Neural progenitor cell (in vitro differentiated cells): ENCODE results near the gene DYNC1I2. TPM values are rescaled to one million over a fixed set of nuclear protein-coding genes. Genes with fewer than 3 reads are reported as not detected.
"Not testable (repeated sequence)": the region's sequence is repeated elsewhere in the genome, so short reads cannot be mapped to it uniquely, and the experiment has no call there.

Source experiments
- DNase-seq: peaks from one replicate; pipeline ENCODE4 v3.0.0-alpha.2; 2016; ENCODE audit warnings: low spot score
- H2AFZ ChIP-seq: fragments of 200-600 bp; sonication (generic); replicated peaks from 2 replicates; pipeline ENCODE4 v1.6.1; 2016; ENCODE audit warnings: antibody characterized with exemption
- H3F3A ChIP-seq: fragments of 200-600 bp; sonication (generic); 2 replicates; pipeline ENCODE4 v1.6.1; 2016; ENCODE audit warnings: antibody characterized with exemption, low read depth
- H3K27ac ChIP-seq: fragments of 200-600 bp; sonication (generic); 2 replicates; pipeline ENCODE4 v1.5.1; 2016; ENCODE audit warnings: mild to moderate bottlenecking
- H3K27me3 ChIP-seq: fragments of 200-600 bp; sonication (generic); 2 replicates; pipeline ENCODE4 v1.6.1; 2016; ENCODE audit warnings: mild to moderate bottlenecking, moderate library complexity
- H3K36me3 ChIP-seq: fragments of 200-600 bp; sonication (generic); 2 replicates; pipeline ENCODE4 v1.5.1; 2016
- H3K4me1 ChIP-seq: fragments of 200-600 bp; sonication (generic); 2 replicates; pipeline ENCODE4 v1.6.1; 2016; ENCODE audit warnings: mixed run types
- H3K4me2 ChIP-seq: fragments of 200-600 bp; sonication (generic); 2 replicates; pipeline ENCODE4 v1.6.1; 2016
- H3K4me3 ChIP-seq: fragments of 200-600 bp; sonication (generic); 2 replicates; pipeline ENCODE4 v1.5.1; 2016
- H3K79me2 ChIP-seq: fragments of 200-600 bp; sonication (generic); 2 replicates; pipeline ENCODE4 v1.6.1; 2016; ENCODE audit warnings: low read depth
- H3K9ac ChIP-seq: fragments of 200-600 bp; sonication (generic); 2 replicates; pipeline ENCODE4 v1.6.1; 2016
- H3K9me3 ChIP-seq: fragments of 200-600 bp; sonication (generic); 2 replicates; pipeline ENCODE4 v1.5.1; 2016; ENCODE audit warnings: low read depth
- H4K20me1 ChIP-seq: fragments of 200-600 bp; sonication (generic); 2 replicates; pipeline ENCODE4 v1.6.1; 2016; ENCODE audit warnings: low read depth
- H3K27ac Mint-ChIP-seq: 3 replicates; pipeline ENCODE4 v1.8.0; 2021; ENCODE audit warnings: mixed read lengths
- H3K27me3 Mint-ChIP-seq: 2 replicates; pipeline ENCODE4 v1.8.0; 2022; ENCODE audit warnings: low read depth, mild to moderate bottlenecking, inconsistent platforms, moderate library complexity, mixed read lengths; ENCODE audit not compliant: insufficient read depth
- H3K36me3 Mint-ChIP-seq: 3 replicates; pipeline ENCODE4 v1.8.0; 2021; ENCODE audit warnings: mixed read lengths
- H3K4me1 Mint-ChIP-seq: 3 replicates; pipeline ENCODE4 v1.8.0; 2021; ENCODE audit warnings: mixed read lengths
- H3K4me3 Mint-ChIP-seq: 3 replicates; pipeline ENCODE4 v1.8.0; 2021; ENCODE audit warnings: mild to moderate bottlenecking, moderate library complexity, mixed read lengths
- H3K9me3 Mint-ChIP-seq: 3 replicates; pipeline ENCODE4 v1.8.0; 2020; ENCODE audit warnings: mixed read lengths
- EZH2 ChIP-seq: fragments of 200-600 bp; sonication (generic); IDR thresholded peaks from 2 replicates; pipeline ENCODE4 v1.6.1; 2017; ENCODE audit warnings: antibody characterized with exemption, mild to moderate bottlenecking, moderate library complexity
- EZH2phosphoT487 ChIP-seq: fragments of 200-600 bp; sonication (generic); IDR thresholded peaks from 2 replicates; pipeline ENCODE4 v1.6.1; 2017; ENCODE audit warnings: antibody characterized with exemption
- total RNA-seq: library from RNA; depleted of rRNA; stranded (reverse); fragments of >200 nt; gene quantifications from 2 replicates; pipeline ENCODE4 v1.2.3, GENCODE V29; 2015; ENCODE audit warnings: low replicate concordance
- TF ChIP-seq, protein P1 (sequence below): fragments of 200-600 bp; sonication (generic); IDR thresholded peaks from 2 replicates; pipeline ENCODE4 v1.5.1; 2017; ENCODE audit warnings: antibody characterized with exemption, mild to moderate bottlenecking

DYNC1I2 gene
- total RNA-seq, 1 donor from 2014 or later = 174 TPM

DNA sequence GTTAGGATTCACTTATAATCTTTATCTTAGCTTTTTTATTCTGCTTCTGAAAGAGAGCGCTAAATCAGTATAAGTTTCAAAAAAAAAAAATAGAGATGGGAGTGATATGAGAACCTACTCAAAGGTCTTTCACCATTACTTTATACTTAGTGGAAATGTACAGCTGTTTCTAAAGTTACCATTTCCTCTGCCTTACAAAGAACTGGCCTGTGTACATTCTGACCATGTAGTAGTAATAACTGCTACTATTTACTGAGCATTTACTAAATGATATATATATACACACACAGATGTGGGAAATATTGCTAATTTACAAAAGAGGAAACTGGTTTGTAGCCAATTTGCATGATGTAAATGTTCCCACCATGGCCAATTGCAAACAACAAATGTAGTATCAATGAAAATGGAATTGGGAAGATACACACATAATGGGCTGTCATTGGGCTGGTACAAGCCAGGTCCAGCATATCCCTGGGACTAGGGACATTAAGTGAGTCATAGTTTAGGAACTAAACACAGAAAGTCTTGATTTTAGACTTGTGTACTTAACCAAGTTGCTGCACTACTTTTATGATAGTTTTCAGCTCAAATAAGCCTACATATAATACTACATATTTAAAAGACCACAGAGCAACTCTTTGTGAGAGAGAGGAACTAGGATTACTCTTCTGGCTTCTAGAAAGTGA lies 67.1 kb downstream of the DYNC1I2 start:
- H3K27ac Mint-ChIP-seq = no peak overlapping the region

DNA sequence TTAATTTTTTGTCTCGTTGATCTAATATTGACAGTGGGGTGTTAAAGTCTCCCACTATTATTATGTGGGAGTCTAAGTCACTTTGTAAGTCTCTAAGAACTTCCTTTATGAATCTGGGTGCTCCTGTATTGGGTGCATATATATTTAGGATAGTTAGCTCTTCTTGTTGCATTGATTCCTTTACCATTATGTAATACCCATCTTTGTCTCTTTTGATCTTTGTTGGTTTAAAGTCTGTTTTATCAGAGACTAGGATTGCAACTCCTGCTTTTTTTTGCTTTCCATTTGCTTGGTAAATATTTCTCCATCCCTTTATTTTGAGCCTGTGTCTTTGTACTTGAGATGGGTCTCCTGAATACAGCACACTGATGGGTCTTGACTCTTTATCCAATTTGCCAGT lies 71.5 kb downstream of the DYNC1I2 start:
- not testable (repeated sequence) for H3F3A ChIP-seq, H3K4me2 ChIP-seq, DNase-seq, H3K9ac ChIP-seq, H2AFZ ChIP-seq, H3K4me1 Mint-ChIP-seq, H3K27ac Mint-ChIP-seq, H3K79me2 ChIP-seq, H3K4me3 Mint-ChIP-seq, H3K9me3 ChIP-seq, H3K27me3 ChIP-seq, H3K36me3 ChIP-seq, H4K20me1 ChIP-seq, H3K27me3 Mint-ChIP-seq, H3K27ac ChIP-seq, H3K4me3 ChIP-seq
- peaks cover 12% of the 10 kb centered on the region for H3K4me1 ChIP-seq
- peaks cover 17% of the 10 kb centered on the region for H3K9me3 Mint-ChIP-seq
- peaks cover 56% of the 10 kb centered on the region for H3K36me3 Mint-ChIP-seq

More for the DNA sequence above, 67.1 kb downstream of the DYNC1I2 start:
- H3K79me2 ChIP-seq = no peaks in the 10 kb centered on the region
- no peak overlapping the region for H3K4me2 ChIP-seq
- no peaks in the 10 kb centered on the region for H3K27me3 Mint-ChIP-seq
- H3K4me3 ChIP-seq = no peak overlapping the region
- H3K9me3 ChIP-seq = peaks cover 3% of the 10 kb centered on the region
- H3K4me1 Mint-ChIP-seq = no peaks in the 10 kb centered on the region
- TF ChIP-seq, protein P1, sequence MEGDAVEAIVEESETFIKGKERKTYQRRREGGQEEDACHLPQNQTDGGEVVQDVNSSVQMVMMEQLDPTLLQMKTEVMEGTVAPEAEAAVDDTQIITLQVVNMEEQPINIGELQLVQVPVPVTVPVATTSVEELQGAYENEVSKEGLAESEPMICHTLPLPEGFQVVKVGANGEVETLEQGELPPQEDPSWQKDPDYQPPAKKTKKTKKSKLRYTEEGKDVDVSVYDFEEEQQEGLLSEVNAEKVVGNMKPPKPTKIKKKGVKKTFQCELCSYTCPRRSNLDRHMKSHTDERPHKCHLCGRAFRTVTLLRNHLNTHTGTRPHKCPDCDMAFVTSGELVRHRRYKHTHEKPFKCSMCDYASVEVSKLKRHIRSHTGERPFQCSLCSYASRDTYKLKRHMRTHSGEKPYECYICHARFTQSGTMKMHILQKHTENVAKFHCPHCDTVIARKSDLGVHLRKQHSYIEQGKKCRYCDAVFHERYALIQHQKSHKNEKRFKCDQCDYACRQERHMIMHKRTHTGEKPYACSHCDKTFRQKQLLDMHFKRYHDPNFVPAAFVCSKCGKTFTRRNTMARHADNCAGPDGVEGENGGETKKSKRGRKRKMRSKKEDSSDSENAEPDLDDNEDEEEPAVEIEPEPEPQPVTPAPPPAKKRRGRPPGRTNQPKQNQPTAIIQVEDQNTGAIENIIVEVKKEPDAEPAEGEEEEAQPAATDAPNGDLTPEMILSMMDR = no peak
- TF ChIP-seq EZH2 (no peak), EZH2phosphoT487 (no peak)
- H3K9ac ChIP-seq = no peak overlapping the region
- DNase-seq = no peak
- H3K27me3 ChIP-seq = no peaks in the 10 kb centered on the region
- H3K4me3 Mint-ChIP-seq = no peak overlapping the region
- H2AFZ ChIP-seq = no peak overlapping the region
- H3K4me1 ChIP-seq = no peaks in the 10 kb centered on the region
- H3K36me3 ChIP-seq = no peaks in the 10 kb centered on the region
- no peaks in the 10 kb centered on the region for H4K20me1 ChIP-seq
- H3K36me3 Mint-ChIP-seq = peaks cover 37% of the 10 kb centered on the region
- H3F3A ChIP-seq = no peaks in the 10 kb centered on the region
- peaks cover 10% of the 10 kb centered on the region for H3K9me3 Mint-ChIP-seq
- H3K27ac ChIP-seq = no peak overlapping the region

DNA sequence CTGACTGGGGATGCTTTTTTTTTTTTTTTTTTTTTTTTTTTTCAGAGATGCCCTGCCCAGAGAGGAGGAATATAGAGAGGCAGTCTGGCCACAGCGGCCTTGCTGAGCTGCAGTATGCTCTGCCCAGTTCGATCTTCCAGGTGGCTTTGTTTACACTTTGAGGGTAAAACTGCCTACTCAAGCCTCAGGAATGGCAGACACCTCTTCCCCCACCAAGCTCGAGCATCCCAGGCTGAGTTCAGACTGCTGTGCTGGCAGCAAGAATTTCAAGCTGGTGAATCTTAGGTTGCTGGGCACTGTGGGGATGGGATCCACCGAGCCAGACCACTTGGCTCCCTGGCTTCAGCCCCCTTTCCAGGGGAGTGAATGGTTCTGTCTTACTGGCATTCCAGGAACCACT lies 73.9 kb downstream of the DYNC1I2 start:
- H3K36me3 ChIP-seq, H4K20me1 ChIP-seq, DNase-seq, H3F3A ChIP-seq, H3K27ac Mint-ChIP-seq, H3K4me1 Mint-ChIP-seq, H3K9ac ChIP-seq, H3K27me3 ChIP-seq, H3K4me3 ChIP-seq, H3K9me3 ChIP-seq, H3K4me2 ChIP-seq, H2AFZ ChIP-seq, H3K27me3 Mint-ChIP-seq, H3K79me2 ChIP-seq, H3K4me3 Mint-ChIP-seq, H3K27ac ChIP-seq: not testable (repeated sequence)
- peaks cover 17% of the 10 kb centered on the region for H3K9me3 Mint-ChIP-seq
- H3K36me3 Mint-ChIP-seq = peaks cover 47% of the 10 kb centered on the region
- H3K4me1 ChIP-seq = peaks cover 12% of the 10 kb centered on the region

DNA sequence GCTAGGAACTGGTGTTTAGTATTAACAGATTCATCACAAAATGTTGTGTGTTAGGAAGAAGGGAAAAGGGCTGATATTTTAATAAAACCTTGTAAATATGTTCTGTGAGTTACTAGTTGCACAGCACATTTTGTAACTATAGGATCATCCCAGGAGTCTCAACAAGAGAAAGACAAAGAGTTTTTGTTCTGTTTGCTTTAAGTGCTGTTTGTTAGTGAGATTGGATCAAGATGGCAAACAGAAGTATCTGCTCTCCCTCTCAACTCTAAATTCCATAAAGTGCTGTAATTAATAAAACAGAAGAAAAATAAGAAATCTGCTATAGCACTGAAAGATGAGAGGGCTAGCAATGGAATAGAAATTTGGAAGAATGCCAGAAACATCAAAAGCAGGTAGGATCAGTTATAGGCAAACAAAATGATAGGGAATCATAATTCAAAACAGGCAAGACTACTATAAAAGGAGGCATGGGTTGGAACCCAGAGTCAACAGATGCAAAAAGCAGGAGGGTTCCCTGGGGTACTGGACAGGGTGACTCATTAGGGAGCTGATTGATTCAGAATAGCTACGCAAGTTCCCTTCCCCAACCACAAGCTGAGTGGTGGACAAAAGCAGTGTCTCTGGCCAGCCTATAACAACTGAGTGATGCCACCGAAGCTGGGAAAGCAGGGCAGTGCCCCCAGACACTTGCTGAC lies 75.8 kb downstream of the DYNC1I2 start:
- H3K27me3 Mint-ChIP-seq = peaks cover 5% of the 10 kb centered on the region
- no peaks in the 10 kb centered on the region for H3K4me1 Mint-ChIP-seq
- no peak overlapping the region for H3K4me3 Mint-ChIP-seq
- no peaks in the 10 kb centered on the region for H3K79me2 ChIP-seq
- no peaks in the 10 kb centered on the region for H3K9me3 ChIP-seq
- H3K4me1 ChIP-seq = peaks cover 12% of the 10 kb centered on the region
- no peak overlapping the region for H3K27ac Mint-ChIP-seq
- no peak overlapping the region for H2AFZ ChIP-seq
- H3K9ac ChIP-seq = no peak overlapping the region
- no peak overlapping the region for H3K27ac ChIP-seq
- peaks cover 39% of the 10 kb centered on the region for H3K36me3 Mint-ChIP-seq
- H3K4me3 ChIP-seq = no peak overlapping the region
- H3F3A ChIP-seq = no peaks in the 10 kb centered on the region
- no peaks in the 10 kb centered on the region for H4K20me1 ChIP-seq
- peak overlapping the region; percentile 19 for H3K4me2 ChIP-seq
- H3K9me3 Mint-ChIP-seq = peaks cover 14% of the 10 kb centered on the region
- no peaks in the 10 kb centered on the region for H3K27me3 ChIP-seq
- DNase-seq = no peak
- TF ChIP-seq EZH2 (no peak), EZH2phosphoT487 (no peak)
- TF ChIP-seq, protein P1 = no peak
- H3K36me3 ChIP-seq = no peaks in the 10 kb centered on the region
